Right hindlimb (tissue), 1 donor: ENCODE data around the gene OTOG.
A peak's percentile ranks its signal among the peaks of the same experiment; 100 is the strongest.

Experiments used
- DNase-seq: peaks from one replicate; pipeline ENCODE4 v3.0.0-alpha.2; 2018

The OTOG gene

GRCh38 chr11:17518366-17518765 is 28.7 kb upstream of the OTOG start:
- DNase-seq: no peak

- DNase-seq: no peak
Measured at GRCh38 chr11:17519061-17519885, 27.8 kb upstream of the OTOG start.

GRCh38 chr11:17521106-17521900 is 25.8 kb upstream of the OTOG start:
- no peak for DNase-seq

GRCh38 chr11:17522655-17523054 is 24.4 kb upstream of the OTOG start:
- no peak for DNase-seq

- no peak for DNase-seq
Measured at GRCh38 chr11:17524221-17524620, 22.8 kb upstream of the OTOG start.

- no peak for DNase-seq
Measured at GRCh38 chr11:17525570-17525969, 21.5 kb upstream of the OTOG start.

- DNase-seq: no peak
Measured at GRCh38 chr11:17526326-17526725, 20.7 kb upstream of the OTOG start.

GRCh38 chr11:17526931-17527627 is 20.0 kb upstream of the OTOG start:
- DNase-seq: no peak

- DNase-seq: no peak
Measured at GRCh38 chr11:17527628-17527995, 19.4 kb upstream of the OTOG start.

GRCh38 chr11:17528181-17528691 is 18.8 kb upstream of the OTOG start:
- peak; percentile 59 for DNase-seq

GRCh38 chr11:17528906-17529843 is 17.9 kb upstream of the OTOG start:
- DNase-seq: peak; percentile 56

- DNase-seq: peak; percentile 81
Measured at GRCh38 chr11:17529844-17530185, 17.2 kb upstream of the OTOG start.

- no peak for DNase-seq
Measured at GRCh38 chr11:17531071-17531600, 15.9 kb upstream of the OTOG start.

GRCh38 chr11:17531636-17532113 is 15.4 kb upstream of the OTOG start:
- DNase-seq: no peak

- DNase-seq: no peak
Measured at GRCh38 chr11:17532784-17533183, 14.3 kb upstream of the OTOG start.

- no peak for DNase-seq
Measured at GRCh38 chr11:17533341-17533740, 13.7 kb upstream of the OTOG start.

- DNase-seq: no peak
Measured at GRCh38 chr11:17533778-17534415, 13.2 kb upstream of the OTOG start.

GRCh38 chr11:17535488-17535887 is 11.6 kb upstream of the OTOG start:
- no peak for DNase-seq

GRCh38 chr11:17537261-17537660 is 9.8 kb upstream of the OTOG start:
- DNase-seq: no peak

- no peak for DNase-seq
Measured at GRCh38 chr11:17538054-17538453, 9.0 kb upstream of the OTOG start.

- no peak for DNase-seq
Measured at GRCh38 chr11:17538731-17539130, 8.3 kb upstream of the OTOG start.
